H1 (cell line): Measurements from ENCODE around the gene RPP25. TPM values are rescaled to one million over a fixed set of nuclear protein-coding genes. Genes with fewer than 3 reads are reported as not detected.
"Not testable (repeated sequence)": the region's sequence is repeated elsewhere in the genome, so short reads cannot be mapped to it uniquely, and the experiment has no call there.

Source experiments
- CTCF ChIA-PET: fragments of 300-600 bp; sonication (Branson Sonifier 250); formaldehyde crosslinking; loops from one replicate; lab custom pipeline; 2021; ENCODE audit not compliant: partially characterized antibody; lab: Charles Lee
- POLR2A ChIA-PET: fragments of 300-600 bp; sonication (Branson Sonifier 250); formaldehyde crosslinking; loops from one replicate; lab custom pipeline; 2021; ENCODE audit warnings: inconsistent platforms; ENCODE audit not compliant: partially characterized antibody; lab: Charles Lee
- DNase-seq, 2 experiments: peaks; one replicate each; pipeline versions ENCODE4 v3.0.0 to v3.0.0-alpha.2; 2010 to 2022; ENCODE audit warnings: low spot score in 2 of 2, low read depth in 1 of 2, mixed read lengths in 1 of 2
- FAIRE-seq: peaks from 2 replicates; lab custom pipeline; 2011; peaks lifted over from hg19 to GRCh38; lab: Jason Lieb, UNC
- H2AFZ ChIP-seq: 2 replicates; pipeline ENCODE4 v1.8.1; 2012; ENCODE audit warnings: low read length, inconsistent platforms
- H2AK5ac ChIP-seq: 2 replicates; pipeline ENCODE4 v1.6.1; 2013; ENCODE audit warnings: low read depth, low read length
- H2BK120ac ChIP-seq: replicated peaks from 2 replicates; pipeline ENCODE3; 2013; ENCODE audit warnings: low read depth, low read length, inconsistent platforms
- H2BK12ac ChIP-seq: 2 replicates; pipeline ENCODE4 v1.6.1; 2013; ENCODE audit warnings: low read depth, low read length
- H2BK15ac ChIP-seq: 2 replicates; pipeline ENCODE4 v1.6.1; 2013; ENCODE audit warnings: low read length
- H2BK20ac ChIP-seq: 2 replicates; pipeline ENCODE4 v1.6.1; 2013; ENCODE audit warnings: low read length
- H2BK5ac ChIP-seq: 2 replicates; pipeline ENCODE4 v1.6.1; 2013; ENCODE audit warnings: low read depth, low read length
- H3K14ac ChIP-seq: 2 replicates; pipeline ENCODE4 v1.6.1; 2013; ENCODE audit warnings: inconsistent platforms; ENCODE audit not compliant: insufficient read length
- H3K18ac ChIP-seq: 2 replicates; pipeline ENCODE4 v1.6.1; 2013; ENCODE audit warnings: low read length; ENCODE audit errors: extremely low read depth
- H3K23ac ChIP-seq: 2 replicates; pipeline ENCODE4 v1.6.1; 2013; ENCODE audit warnings: inconsistent platforms; ENCODE audit not compliant: insufficient read length
- H3K23me2 ChIP-seq: 2 replicates; pipeline ENCODE4 v1.6.1; 2013; ENCODE audit warnings: low read depth, low read length
- H3K27ac ChIP-seq: 2 replicates; pipeline ENCODE4 v1.6.1; 2011; ENCODE audit warnings: low read depth, low read length, inconsistent platforms
- H3K27me3 ChIP-seq, 4 experiments: replicated peaks in 1 of 4; 1 replicate in 1 of 4; 2 replicates in 3 of 4; pipeline versions ENCODE4 v1.6.1 to v1.8.1; 2011 to 2013; ENCODE audit warnings: low read length in 3 of 4, mild to moderate bottlenecking in 3 of 4, inconsistent platforms in 2 of 4, mixed read lengths in 2 of 4, moderate library complexity in 1 of 4; ENCODE audit not compliant: control insufficient read depth in 3 of 4, insufficient read depth in 3 of 4; ENCODE audit errors: extremely low read depth in 1 of 4
- H3K36me3 ChIP-seq, 4 experiments: 2 replicates each; pipeline versions ENCODE4 v1.6.1 to v1.8.1; 2011 to 2013; ENCODE audit warnings: mild to moderate bottlenecking in 4 of 4, low read length in 3 of 4, moderate library complexity in 2 of 4, control low read depth in 1 of 4, inconsistent platforms in 1 of 4; ENCODE audit not compliant: insufficient read depth in 4 of 4, control insufficient read depth in 2 of 4
- H3K4ac ChIP-seq: replicated peaks from 2 replicates; pipeline ENCODE3; 2013; ENCODE audit warnings: low read length, low read depth, mixed read lengths, inconsistent platforms; ENCODE audit not compliant: insufficient read length
- H3K4me1 ChIP-seq, 4 experiments: replicated peaks in 1 of 4; 1 replicate in 1 of 4; 2 replicates in 3 of 4; pipeline versions ENCODE4 v1.6.1 to v1.8.1; 2011 to 2013; ENCODE audit warnings: low read length in 3 of 4, inconsistent platforms in 2 of 4, mixed read lengths in 1 of 4; ENCODE audit not compliant: insufficient read depth in 4 of 4, control insufficient read depth in 3 of 4
- H3K4me2 ChIP-seq, 2 experiments: 2 replicates each; pipeline versions ENCODE4 v1.6.1 to v1.8.1; 2011 to 2013; ENCODE audit warnings: low read depth in 2 of 2, low read length in 2 of 2, control low read depth in 1 of 2, inconsistent platforms in 1 of 2, mild to moderate bottlenecking in 1 of 2; ENCODE audit not compliant: insufficient read depth in 1 of 2
- H3K4me3 ChIP-seq, 4 experiments: fragments of 200-600, 300-600 bp in 1 of 4; sonication (generic), shearing (Covaris generic), sonication (Bioruptor Twin) in 1 of 4; 2 replicates each; pipeline versions ENCODE4 v1.5.1 to v1.8.1; 2011 to 2016; ENCODE audit warnings: low read length in 4 of 4, low read depth in 3 of 4, control low read depth in 2 of 4, inconsistent platforms in 2 of 4, mild to moderate bottlenecking in 2 of 4, mixed read lengths in 1 of 4, moderate library complexity in 1 of 4; ENCODE audit not compliant: insufficient read depth in 2 of 4; ENCODE audit errors: extremely low read depth in 1 of 4
- H3K56ac ChIP-seq: replicated peaks from 2 replicates; pipeline ENCODE3; 2013; ENCODE audit warnings: low read depth, mild to moderate bottlenecking, mixed read lengths, low read length, inconsistent platforms; ENCODE audit not compliant: insufficient read length
- H3K79me1 ChIP-seq: 2 replicates; pipeline ENCODE4 v1.6.1; 2013; ENCODE audit warnings: low read depth, low read length, control low read depth
- H3K79me2 ChIP-seq, 2 experiments: 2 replicates each; pipeline versions ENCODE4 v1.6.1 to v1.8.1; 2012 to 2013; ENCODE audit warnings: low read length in 2 of 2, mild to moderate bottlenecking in 2 of 2, inconsistent platforms in 1 of 2; ENCODE audit not compliant: insufficient read depth in 2 of 2, control insufficient read depth in 1 of 2
- H3K9ac ChIP-seq, 4 experiments: replicated peaks in 1 of 4; 1 replicate in 1 of 4; 2 replicates in 3 of 4; pipeline versions ENCODE4 v1.6.1 to v1.8.1; 2011 to 2013; ENCODE audit warnings: low read depth in 3 of 4, low read length in 3 of 4, control low read depth in 2 of 4, mild to moderate bottlenecking in 2 of 4, moderate library complexity in 2 of 4, inconsistent platforms in 1 of 4; ENCODE audit errors: extremely low read depth in 1 of 4
- H3K9me3 ChIP-seq, 2 experiments: 2 replicates each; pipeline versions ENCODE4 v1.6.1 to v1.8.1; 2012 to 2013; ENCODE audit warnings: mild to moderate bottlenecking in 2 of 2, moderate library complexity in 2 of 2, control low read depth in 1 of 2, inconsistent platforms in 1 of 2, low read depth in 1 of 2, low read length in 1 of 2, mixed read lengths in 1 of 2; ENCODE audit not compliant: insufficient read depth in 2 of 2
- H4K20me1 ChIP-seq, 2 experiments: replicated peaks in 1 of 2; 2 replicates each; pipeline versions ENCODE3 to v1.8.1; 2011 to 2013; ENCODE audit warnings: inconsistent platforms in 2 of 2, low read length in 2 of 2, mild to moderate bottlenecking in 1 of 2; ENCODE audit not compliant: insufficient read depth in 2 of 2, control insufficient read depth in 1 of 2
- H4K5ac ChIP-seq: 2 replicates; pipeline ENCODE4 v1.6.1; 2013; ENCODE audit warnings: low read length, low read depth, mixed read lengths, inconsistent platforms; ENCODE audit not compliant: insufficient read length
- H4K8ac ChIP-seq: 2 replicates; pipeline ENCODE4 v1.8.0; 2013; ENCODE audit warnings: mild to moderate bottlenecking, moderate library complexity, low read length, inconsistent platforms; ENCODE audit not compliant: insufficient read depth; ENCODE audit errors: extremely low read depth
- H4K91ac ChIP-seq: replicated peaks from 2 replicates; pipeline ENCODE3; 2013; ENCODE audit warnings: low read length, mixed read lengths, inconsistent platforms; ENCODE audit not compliant: insufficient read length
- RAD21 ChIP-seq, 2 experiments: IDR thresholded peaks in 1 of 2; conservative IDR thresholded peaks in 1 of 2; 2 replicates each; pipeline ENCODE4 v1.6.1; 2011; ENCODE audit warnings: low read depth in 2 of 2, low read length in 2 of 2, improper control_type of control experiment in 1 of 2, inconsistent platforms in 1 of 2, mild to moderate bottlenecking in 1 of 2, moderate library complexity in 1 of 2
- WGBS, 2 experiments: shearing (Covaris generic) in 1 of 2; methylation state at CpG; one replicate each; pipeline versions ENCODE4 v1.1.6 to v1.1.7; 2013 to 2015; ENCODE audit warnings: low lambda C conversion rate in 2 of 2, mixed read lengths in 2 of 2, inconsistent platforms in 1 of 2, low coverage in 1 of 2, missing lambda C conversion rate in 1 of 2; ENCODE audit not compliant: insufficient replicate concordance in 2 of 2, insufficient coverage in 1 of 2, insufficient read length in 1 of 2; ENCODE audit errors: extremely low coverage in 1 of 2, missing lambda C conversion rate in 1 of 2; 5-methylcytosine and 5-hydroxymethylcytosine counted together
- polyA plus RNA-seq, 7 experiments: library from polyadenylated mRNA; depleted of rRNA in 3 of 7; stranded (reverse) in 5 of 7; unstranded in 2 of 7; fragments of >200 nt in 5 of 7; fragments of 200-250 nt in 2 of 7; gene quantifications; 1 replicate in 5 of 7; 2 replicates in 1 of 7; 4 replicates in 1 of 7; pipeline versions ENCODE4 v1.2.1 to v1.2.3, GENCODE V29; 2011 to 2013; ENCODE audit warnings: missing spikeins in 2 of 7, mixed read lengths in 2 of 7
- total RNA-seq: library from RNA; stranded (reverse); fragmentation: NEBNext Ultra II Directional; extraction: Animal tissue kit (Norgen Biotek cat#: 25700); gene quantifications from 2 replicates; pipeline ENCODE4 v1.2.1, GENCODE V29; 2021
- TF ChIP-seq, protein P1 (sequence below), 3 experiments: IDR thresholded peaks; 1 replicate in 2 of 3; 2 replicates in 1 of 3; pipeline versions ENCODE4 v1.5.1 to v1.6.1; 2011; ENCODE audit warnings: low read length in 3 of 3, mild to moderate bottlenecking in 3 of 3, inconsistent platforms in 2 of 3, low read depth in 1 of 3, moderate library complexity in 1 of 3; ENCODE audit not compliant: insufficient read depth in 1 of 3; ENCODE audit errors: control extremely low read depth in 1 of 3

The RPP25 gene
- total and polyA plus RNA-seq, 2 of the 8 experiments (the other 6 are each of a cell fraction or from before 2014, with no cell fraction given), result 17.4 to 19.8 TPM

DNA sequence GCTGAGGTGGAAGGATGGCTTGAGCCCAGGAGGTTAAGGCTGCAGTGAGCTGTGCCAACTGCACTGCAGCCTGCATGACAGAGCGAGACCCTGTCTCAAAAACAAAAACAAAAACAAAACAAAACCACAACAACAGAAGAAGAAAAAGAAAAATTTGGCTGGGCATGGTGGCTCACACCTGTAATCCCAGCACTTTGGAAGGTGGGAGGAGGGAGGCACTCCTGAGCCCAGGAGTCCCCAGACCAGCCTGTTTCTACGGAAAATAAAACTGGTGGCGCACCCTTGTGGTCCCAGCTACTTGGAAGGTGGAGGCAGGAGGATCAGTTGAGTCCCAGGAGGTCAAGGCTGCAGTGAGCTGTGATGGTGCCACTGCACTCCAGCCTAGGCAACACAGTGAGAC, 21.4 kb downstream of the RPP25 start:
- H3K27ac ChIP-seq, H3K18ac ChIP-seq, H3K4me1 ChIP-seq, H2BK5ac ChIP-seq, H3K9me3 ChIP-seq, H3K27me3 ChIP-seq, H4K91ac ChIP-seq, H2AFZ ChIP-seq, H2BK12ac ChIP-seq, H3K23me2 ChIP-seq, H2BK120ac ChIP-seq, FAIRE-seq, H3K4me2 ChIP-seq, H3K9ac ChIP-seq, H4K20me1 ChIP-seq, H2BK20ac ChIP-seq, H3K4me3 ChIP-seq, H4K8ac ChIP-seq, H4K5ac ChIP-seq, H2AK5ac ChIP-seq, H3K56ac ChIP-seq, H3K14ac ChIP-seq, H3K23ac ChIP-seq, H3K79me1 ChIP-seq, H3K4ac ChIP-seq, H2BK15ac ChIP-seq: not testable (repeated sequence)
- ChIA-PET CTCF (interaction anchor here (0.6 to 2.5 kb wide), 17 partner anchors 10 to 314 kb away, joined by 3 to 9 read pairs (median 4); no protein-coding TSS in a partner anchor), POLR2A (interaction anchor here (1.1 to 2.2 kb wide), 7 partner anchors 13 to 240 kb away, joined by 3 to 11 read pairs (median 3); partner anchors contain the start of genes FAM219B, RPP25 and ULK3)
- Histone ChIP-seq H3K79me2 (peaks cover 8 to 66% of the 10 kb centered on the region in 2 experiments), H3K36me3 (peaks cover 0 to 13% (median 4%) of the 10 kb centered on the region in 4 experiments; a peak in 3 of 8 replicates)
- TF ChIP-seq RAD21 (IDR thresholded peaks at IDR 0.05 in 1 of 2, conservative IDR thresholded peaks at IDR 0.05 in 1 of 2; ENCODE audit: low read depth in 2 of 2, low read length in 2 of 2), result peak; percentile 15 to 33; a peak in 2 of 4 replicates
- TF ChIP-seq, protein P1, sequence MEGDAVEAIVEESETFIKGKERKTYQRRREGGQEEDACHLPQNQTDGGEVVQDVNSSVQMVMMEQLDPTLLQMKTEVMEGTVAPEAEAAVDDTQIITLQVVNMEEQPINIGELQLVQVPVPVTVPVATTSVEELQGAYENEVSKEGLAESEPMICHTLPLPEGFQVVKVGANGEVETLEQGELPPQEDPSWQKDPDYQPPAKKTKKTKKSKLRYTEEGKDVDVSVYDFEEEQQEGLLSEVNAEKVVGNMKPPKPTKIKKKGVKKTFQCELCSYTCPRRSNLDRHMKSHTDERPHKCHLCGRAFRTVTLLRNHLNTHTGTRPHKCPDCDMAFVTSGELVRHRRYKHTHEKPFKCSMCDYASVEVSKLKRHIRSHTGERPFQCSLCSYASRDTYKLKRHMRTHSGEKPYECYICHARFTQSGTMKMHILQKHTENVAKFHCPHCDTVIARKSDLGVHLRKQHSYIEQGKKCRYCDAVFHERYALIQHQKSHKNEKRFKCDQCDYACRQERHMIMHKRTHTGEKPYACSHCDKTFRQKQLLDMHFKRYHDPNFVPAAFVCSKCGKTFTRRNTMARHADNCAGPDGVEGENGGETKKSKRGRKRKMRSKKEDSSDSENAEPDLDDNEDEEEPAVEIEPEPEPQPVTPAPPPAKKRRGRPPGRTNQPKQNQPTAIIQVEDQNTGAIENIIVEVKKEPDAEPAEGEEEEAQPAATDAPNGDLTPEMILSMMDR (IDR thresholded peaks at IDR 0.05; ENCODE audit: control extremely low read depth in 1 of 3, insufficient read depth in 1 of 3, low read depth in 1 of 3, low read length in 3 of 3), result peak; percentile 45 to 58 (median 49)
- peak in 1 of 2 experiments; percentile 70 for DNase-seq
- WGBS, 2 experiments, result 73% methylated on average over 3 of the region's 3 CpGs; no CpG with 5 or more reads in 1 of the 2 experiments
